Esophagus muscularis mucosa (tissue), 4 donors: ENCODE data around the gene VIP. TPM values are rescaled to one million over a fixed set of nuclear protein-coding genes. Genes with fewer than 3 reads are reported as not detected.

ENCODE experiments used
- DNase-seq: peaks from one replicate; pipeline ENCODE4 v3.0.0-alpha.2; 2017; ENCODE audit errors: extremely low spot score
- H3K27ac ChIP-seq, 4 donors: fragments of 200-600 bp; sonication (generic); replicated peaks in 1 of 4; 1 replicate in 3 of 4; 2 replicates in 1 of 4; pipeline ENCODE4 v1.5.1; 2016 to 2019; ENCODE audit warnings: mild to moderate bottlenecking in 1 of 4
- H3K27me3 ChIP-seq, 4 donors: fragments of 200-600 bp; sonication (generic); one replicate each; pipeline versions ENCODE4 v1.5.1 to v1.6.0; 2016 to 2019
- H3K36me3 ChIP-seq, 4 donors: fragments of 200-600 bp; sonication (generic); one replicate each; pipeline ENCODE4 v1.5.1; 2016 to 2019
- H3K4me1 ChIP-seq, 4 donors: fragments of 200-600 bp; sonication (generic); one replicate each; pipeline ENCODE4 v1.5.1; 2016 to 2019
- H3K4me3 ChIP-seq, 4 donors: fragments of 200-600 bp; sonication (generic); 1 replicate in 2 of 4; 2 replicates in 2 of 4; pipeline ENCODE4 v1.5.1; 2016 to 2019; ENCODE audit warnings: mild to moderate bottlenecking in 4 of 4, moderate library complexity in 1 of 4
- H3K9me3 ChIP-seq, 4 donors: fragments of 200-600 bp; sonication (generic); 1 replicate in 3 of 4; 2 replicates in 1 of 4; pipeline ENCODE4 v1.5.1; 2016 to 2019
- EP300 ChIP-seq: sonication (generic); formaldehyde crosslinking; IDR thresholded peaks from one replicate; pipeline ENCODE4 v1.6.1; 2017; ENCODE audit warnings: antibody characterized with exemption
- POLR2A ChIP-seq: fragments of 450-650 bp; IDR thresholded peaks from one replicate; pipeline ENCODE4 v1.6.1; 2017; ENCODE audit warnings: antibody characterized with exemption, moderate library complexity, mild to moderate bottlenecking, low read depth
- POLR2AphosphoS5 ChIP-seq, 2 donors: sonication (generic); formaldehyde crosslinking; IDR thresholded peaks; one replicate each; pipeline ENCODE4 v1.6.1; 2017; ENCODE audit warnings: antibody characterized with exemption in 2 of 2
- WGBS: methylation state at CpG from one replicate; pipeline ENCODE4 v1.1.5; 2018; 5-methylcytosine and 5-hydroxymethylcytosine counted together
- intact Hi-C: fragments of 100-400 bp; cut with DNase I; formaldehyde crosslinking; loops from one replicate; pipeline ENCODE4 v1.15.1; 2023
- total RNA-seq, 4 donors: library from RNA; depleted of rRNA; stranded (reverse); fragments of >200 nt; gene quantifications; one replicate each; pipeline versions ENCODE4 v1.1.0 to v1.2.1, GENCODE V29; 2016
- TF ChIP-seq, protein P1 (sequence below), 3 experiments: fragments of 200-600 bp in 2 of 3; fragments of 450-650 bp in 1 of 3; sonication (generic) in 2 of 3; IDR thresholded peaks; one replicate each; pipeline ENCODE4 v1.5.1; 2017 to 2019; ENCODE audit warnings: antibody characterized with exemption in 3 of 3, mild to moderate bottlenecking in 2 of 3, moderate library complexity in 1 of 3

The VIP gene
- total RNA-seq, 4 donors from 2014 or later = 17.0 to 49.4 (median 22.8) TPM

DNA sequence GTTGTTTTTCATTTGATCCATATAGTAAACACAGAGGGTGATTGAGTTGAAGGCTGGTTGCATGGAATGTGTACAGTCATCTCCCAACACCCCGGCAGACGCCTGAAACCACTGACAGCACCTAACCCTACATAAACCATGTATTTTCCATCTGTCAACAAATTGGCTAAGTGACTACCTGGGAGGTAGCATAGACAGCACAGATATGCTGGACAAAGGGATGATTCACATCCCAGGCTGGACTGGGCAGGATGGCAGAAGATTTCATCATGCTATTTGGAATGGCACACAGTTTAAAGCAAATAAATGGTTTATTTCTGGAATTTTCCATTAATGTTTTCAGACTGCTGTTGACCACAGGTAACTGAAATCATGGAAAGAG is 4.4 kb upstream of the VIP start:
- H3K4me3 ChIP-seq = no peak overlapping the region

DNA sequence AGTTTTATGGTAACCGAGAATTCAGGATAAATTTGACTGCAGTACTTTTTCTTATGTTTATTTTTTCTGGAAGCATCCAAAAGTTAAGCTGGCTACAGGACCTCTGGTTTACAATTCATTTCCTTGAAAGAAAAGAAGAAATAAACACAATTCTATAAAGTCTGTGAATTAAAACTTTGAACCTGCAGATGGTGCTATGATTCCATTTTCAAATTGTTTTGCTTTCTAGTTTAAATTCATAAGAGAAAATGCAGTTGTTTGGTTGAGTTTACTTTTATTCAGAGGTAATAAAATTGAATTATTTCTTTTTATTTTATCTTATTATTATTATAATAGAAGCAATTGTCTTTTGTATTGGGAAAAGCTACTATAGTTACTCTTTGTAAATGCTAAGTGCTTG is 1.8 kb upstream of the VIP start:
- no peak overlapping the region for H3K4me3 ChIP-seq
- no peaks in the 10 kb centered on the region for H3K27me3 ChIP-seq
- H3K4me1 ChIP-seq = no peaks in the 10 kb centered on the region
- DNase-seq = no peak
- intact Hi-C loops = no loop called here
- no peaks in the 10 kb centered on the region for H3K9me3 ChIP-seq
- TF ChIP-seq POLR2AphosphoS5 (IDR thresholded peaks at IDR 0.05) = no peak
- TF ChIP-seq EP300 = no peak
- TF ChIP-seq, protein P1, sequence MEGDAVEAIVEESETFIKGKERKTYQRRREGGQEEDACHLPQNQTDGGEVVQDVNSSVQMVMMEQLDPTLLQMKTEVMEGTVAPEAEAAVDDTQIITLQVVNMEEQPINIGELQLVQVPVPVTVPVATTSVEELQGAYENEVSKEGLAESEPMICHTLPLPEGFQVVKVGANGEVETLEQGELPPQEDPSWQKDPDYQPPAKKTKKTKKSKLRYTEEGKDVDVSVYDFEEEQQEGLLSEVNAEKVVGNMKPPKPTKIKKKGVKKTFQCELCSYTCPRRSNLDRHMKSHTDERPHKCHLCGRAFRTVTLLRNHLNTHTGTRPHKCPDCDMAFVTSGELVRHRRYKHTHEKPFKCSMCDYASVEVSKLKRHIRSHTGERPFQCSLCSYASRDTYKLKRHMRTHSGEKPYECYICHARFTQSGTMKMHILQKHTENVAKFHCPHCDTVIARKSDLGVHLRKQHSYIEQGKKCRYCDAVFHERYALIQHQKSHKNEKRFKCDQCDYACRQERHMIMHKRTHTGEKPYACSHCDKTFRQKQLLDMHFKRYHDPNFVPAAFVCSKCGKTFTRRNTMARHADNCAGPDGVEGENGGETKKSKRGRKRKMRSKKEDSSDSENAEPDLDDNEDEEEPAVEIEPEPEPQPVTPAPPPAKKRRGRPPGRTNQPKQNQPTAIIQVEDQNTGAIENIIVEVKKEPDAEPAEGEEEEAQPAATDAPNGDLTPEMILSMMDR (IDR thresholded peaks at IDR 0.05) = peak in 1 of 3 experiments; percentile 19
- no peak for TF ChIP-seq POLR2A
- WGBS = 16% methylated on average over 1 of the region's 1 CpG
- H3K36me3 ChIP-seq = no peaks in the 10 kb centered on the region
- H3K27ac ChIP-seq = no peak overlapping the region

More for the DNA sequence above, 4.4 kb upstream of the VIP start:
- 63% methylated on average over 2 of the region's 2 CpGs for WGBS
- DNase-seq = no peak
- TF ChIP-seq, protein P1 (IDR thresholded peaks at IDR 0.05) = no peak
- TF ChIP-seq EP300 = no peak
- TF ChIP-seq POLR2A = no peak
- TF ChIP-seq POLR2AphosphoS5 (IDR thresholded peaks at IDR 0.05) = no peak
- Histone ChIP-seq H3K27me3 (no peaks in the 10 kb centered on the region), H3K9me3 (no peaks in the 10 kb centered on the region), H3K27ac (no peak overlapping the region), H3K36me3 (no peaks in the 10 kb centered on the region), H3K4me1 (no peaks in the 10 kb centered on the region)
- intact Hi-C loops = no loop called here

DNA sequence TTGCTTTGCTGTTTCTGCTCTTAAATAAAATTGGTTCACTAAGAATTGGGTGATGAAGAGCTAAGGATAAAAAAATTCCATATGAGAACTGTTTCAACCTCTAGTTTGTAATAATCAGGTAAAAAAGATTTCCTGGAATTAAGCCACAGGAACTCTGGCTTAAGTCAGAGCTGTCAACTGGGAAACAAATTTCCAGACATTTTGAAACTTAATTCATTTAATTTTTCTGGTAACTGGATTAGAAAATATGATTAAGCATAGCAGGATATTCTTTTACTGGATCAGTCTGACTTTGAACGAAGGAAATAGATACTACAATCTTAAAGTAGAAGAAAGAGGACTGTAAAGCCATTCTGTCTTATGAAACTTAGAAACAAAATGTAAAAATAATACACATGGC is 1.3 kb upstream of the VIP start:
- TF ChIP-seq EP300 (no peak), POLR2AphosphoS5 (IDR thresholded peaks at IDR 0.05) (no peak), POLR2A (no peak)
- TF ChIP-seq, protein P1 (IDR thresholded peaks at IDR 0.05) = no peak
- Histone ChIP-seq H3K4me1 (no peaks in the 10 kb centered on the region), H3K27ac (no peak overlapping the region), H3K9me3 (no peaks in the 10 kb centered on the region), H3K36me3 (no peaks in the 10 kb centered on the region), H3K27me3 (no peaks in the 10 kb centered on the region), H3K4me3 (no peak overlapping the region)
- intact Hi-C loops = no loop called here
- DNase-seq = no peak
- WGBS = 69% methylated on average over 1 of the region's 1 CpG

DNA sequence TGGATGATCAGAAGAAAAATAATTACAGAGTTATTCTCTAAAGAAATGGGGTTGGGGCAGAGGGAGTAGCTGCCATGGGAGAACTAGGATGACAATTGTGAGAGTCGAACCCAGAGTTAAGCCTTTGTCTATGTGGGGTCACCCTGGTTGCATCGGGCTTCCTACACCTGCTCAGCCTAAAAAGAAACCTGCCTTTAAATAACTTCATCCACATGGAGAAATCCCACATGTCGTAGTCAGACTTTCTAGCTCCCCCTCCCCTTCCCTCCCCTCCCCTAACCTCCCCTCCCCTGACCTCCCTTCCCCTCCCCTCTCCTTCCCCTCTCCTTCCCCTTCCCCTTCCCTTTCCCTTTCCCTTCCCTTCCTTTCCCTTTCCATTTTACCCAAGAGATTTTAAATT is 14.7 kb downstream of the VIP start:
- Histone ChIP-seq H3K4me3 (no peak overlapping the region), H3K9me3 (no peaks in the 10 kb centered on the region), H3K27ac (no peak overlapping the region), H3K36me3 (no peaks in the 10 kb centered on the region), H3K4me1 (no peaks in the 10 kb centered on the region), H3K27me3 (no peaks in the 10 kb centered on the region)
- WGBS = 87% methylated on average over 3 of the region's 3 CpGs
- intact Hi-C loops = no loop called here
- no peak for TF ChIP-seq POLR2A
- TF ChIP-seq POLR2AphosphoS5 (IDR thresholded peaks at IDR 0.05) = no peak
- no peak for TF ChIP-seq EP300
- TF ChIP-seq, protein P1 (IDR thresholded peaks at IDR 0.05) = no peak
- no peak for DNase-seq

DNA sequence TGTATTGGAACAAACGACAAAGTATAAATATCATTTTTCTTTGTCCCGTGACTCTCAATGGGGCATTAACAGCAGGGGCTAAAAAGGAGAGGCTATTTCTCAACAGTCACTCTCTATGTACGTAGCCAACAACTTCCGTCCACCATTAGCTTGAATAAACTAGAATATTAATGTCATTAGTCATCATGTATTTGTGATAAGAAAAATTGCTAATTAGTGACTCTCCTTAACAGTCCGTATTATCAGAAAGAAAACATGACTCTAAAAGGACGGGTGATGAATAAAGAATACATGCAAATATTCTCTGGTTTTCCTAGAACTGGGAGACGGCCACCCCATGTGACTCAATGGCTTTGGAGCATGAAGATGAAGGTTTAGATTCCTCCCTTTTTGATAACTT is 18.6 kb downstream of the VIP start:
- Histone ChIP-seq H3K4me3 (no peak overlapping the region), H3K27me3 (no peaks in the 10 kb centered on the region), H3K9me3 (no peaks in the 10 kb centered on the region), H3K36me3 (no peaks in the 10 kb centered on the region), H3K4me1 (no peaks in the 10 kb centered on the region), H3K27ac (no peak overlapping the region)
- intact Hi-C loops = no loop called here
- TF ChIP-seq, protein P1 (IDR thresholded peaks at IDR 0.05) = no peak
- TF ChIP-seq POLR2AphosphoS5 (IDR thresholded peaks at IDR 0.05) (no peak), POLR2A (no peak), EP300 (no peak)
- 78% methylated on average over 7 of the region's 7 CpGs for WGBS
- no peak for DNase-seq
